GM21825 (cell line): ENCODE measurements around the gene FHDC1.

Experiments used
- ATAC-seq: cut with Tn5 transposase; IDR thresholded peaks from one replicate; pipeline ENCODE4 v1.9.1; 2021; ENCODE audit warnings: mild to moderate bottlenecking, moderate library complexity; ENCODE audit not compliant: unreplicated experiment

FHDC1 gene

GRCh38 chr4:153027866-153028265 lies 91.7 kb downstream of the FHDC1 start:
- ATAC-seq: no peak

- ATAC-seq: no peak
Observed at GRCh38 chr4:153028535-153028934, 92.4 kb downstream of the FHDC1 start.
